HEK293T (cell line): ENCODE measurements around the gene VWA3B.

Source experiments
- ARNT ChIP-seq: fragments of 450-650 bp; IDR thresholded peaks from 2 replicates; pipeline ENCODE4 v1.6.1; 2017; ENCODE audit warnings: mild to moderate bottlenecking
- BHLHE40 ChIP-seq: fragments of 450-650 bp; IDR thresholded peaks from 2 replicates; pipeline ENCODE4 v1.6.1; 2016; ENCODE audit warnings: mild to moderate bottlenecking, moderate library complexity, borderline replicate concordance
- CTBP1 ChIP-seq: fragments of 450-650 bp; IDR thresholded peaks from 2 replicates; pipeline ENCODE4 v1.6.1; 2016; ENCODE audit warnings: borderline replicate concordance
- ELF4 ChIP-seq: fragments of 450-650 bp; IDR thresholded peaks from 2 replicates; pipeline ENCODE4 v1.6.1; 2017; ENCODE audit warnings: antibody characterized with exemption
- FOXA1 ChIP-seq: fragments of 450-650 bp; IDR thresholded peaks from 2 replicates; pipeline ENCODE4 v1.6.1; 2016; ENCODE audit warnings: mild to moderate bottlenecking
- FOXK2 ChIP-seq: fragments of 450-650 bp; IDR thresholded peaks from 2 replicates; pipeline ENCODE4 v1.6.1; 2016; ENCODE audit warnings: mild to moderate bottlenecking
- FOXM1 ChIP-seq: fragments of 450-650 bp; IDR thresholded peaks from 2 replicates; pipeline ENCODE4 v1.6.1; 2017; ENCODE audit warnings: mild to moderate bottlenecking, borderline replicate concordance
- HDGF ChIP-seq: fragments of 450-650 bp; IDR thresholded peaks from 2 replicates; pipeline ENCODE4 v1.6.1; 2017; ENCODE audit warnings: antibody characterized with exemption, borderline replicate concordance
- L3MBTL2 ChIP-seq: fragments of 450-650 bp; conservative IDR thresholded peaks from 2 replicates; pipeline ENCODE4 v1.6.1; 2016; ENCODE audit warnings: mild to moderate bottlenecking
- LEF1 ChIP-seq: fragments of 450-650 bp; IDR thresholded peaks from 2 replicates; pipeline ENCODE4 v1.6.1; 2017; ENCODE audit warnings: mild to moderate bottlenecking, borderline replicate concordance
- PKNOX1 ChIP-seq: fragments of 450-650 bp; IDR thresholded peaks from 2 replicates; pipeline ENCODE4 v1.6.1; 2016
- SP1 ChIP-seq: fragments of 450-650 bp; IDR thresholded peaks from 2 replicates; pipeline ENCODE4 v1.6.1; 2017
- SUZ12 ChIP-seq: fragments of 450-650 bp; IDR thresholded peaks from 2 replicates; pipeline ENCODE4 v1.6.1; 2016; ENCODE audit warnings: mild to moderate bottlenecking
- TARDBP ChIP-seq: fragments of 450-650 bp; IDR thresholded peaks from 2 replicates; pipeline ENCODE4 v1.6.1; 2016

GRCh38 chr2:98058191-98058975, 28.6 kb upstream of the VWA3B start:
- TF ChIP-seq L3MBTL2 (no peak), SUZ12 (no peak), ELF4 (no peak), TARDBP (no peak), PKNOX1 (no peak), SP1 (no peak), FOXA1 (no peak), ARNT (no peak), LEF1 (no peak), BHLHE40 (no peak), FOXM1 (no peak), CTBP1 (no peak), HDGF (no peak), FOXK2 (no peak)
